GM18867 (cell line): ENCODE results near the gene LAMC3.
"Not testable (repeated sequence)": the region's sequence is repeated elsewhere in the genome, so short reads cannot be mapped to it uniquely, and the experiment has no call there.

Experiments used
- ATAC-seq: cut with Tn5 transposase; IDR thresholded peaks from one replicate; pipeline ENCODE4 v1.9.1; 2021; ENCODE audit warnings: mild to moderate bottlenecking, moderate library complexity; ENCODE audit not compliant: unreplicated experiment

LAMC3 gene

DNA sequence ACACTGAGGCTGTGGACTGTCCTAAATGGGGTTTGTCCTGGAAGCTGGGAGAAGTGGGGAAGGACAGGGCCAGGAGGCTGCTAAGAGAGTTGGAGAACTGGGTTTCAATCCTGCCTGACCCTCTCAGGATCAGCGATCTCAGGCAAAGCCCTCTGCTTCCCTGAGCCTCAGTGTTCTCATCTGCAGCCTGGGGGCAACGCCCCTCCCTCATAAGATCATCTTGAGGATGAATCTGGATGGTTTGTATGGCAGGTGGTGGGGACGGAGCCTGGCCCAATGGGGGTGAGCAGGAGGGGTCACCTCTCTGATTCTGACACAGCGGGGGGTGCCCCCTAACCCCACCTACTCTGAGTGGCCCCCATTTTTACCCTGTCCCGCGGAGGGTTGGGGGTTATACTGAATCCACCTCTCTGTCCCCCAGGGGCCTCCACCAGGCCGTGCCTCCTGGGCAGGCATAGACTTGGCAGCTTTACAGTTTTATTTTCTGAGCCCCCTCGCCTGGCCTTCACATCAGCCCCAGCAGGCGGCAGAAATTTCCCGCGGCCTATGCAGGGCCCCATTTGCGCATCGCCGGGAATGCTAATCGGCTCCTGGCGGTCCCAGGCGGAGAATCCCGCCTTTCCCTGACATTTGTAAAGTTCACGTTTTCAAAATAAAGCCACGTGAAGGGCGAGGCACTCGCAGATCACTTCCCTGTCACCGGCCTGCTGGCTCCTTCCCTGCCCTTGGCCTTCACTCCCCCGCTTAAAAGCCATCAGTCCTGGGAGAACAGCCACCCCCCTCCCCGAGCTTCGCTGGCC, 17.8 kb upstream of the LAMC3 start:
- ATAC-seq: no peak

GRCh38 chr9:130991778-130992681, 16.9 kb upstream of the LAMC3 start:
- no peak for ATAC-seq

GRCh38 chr9:130992682-130993032, 16.3 kb upstream of the LAMC3 start:
- no peak for ATAC-seq

DNA sequence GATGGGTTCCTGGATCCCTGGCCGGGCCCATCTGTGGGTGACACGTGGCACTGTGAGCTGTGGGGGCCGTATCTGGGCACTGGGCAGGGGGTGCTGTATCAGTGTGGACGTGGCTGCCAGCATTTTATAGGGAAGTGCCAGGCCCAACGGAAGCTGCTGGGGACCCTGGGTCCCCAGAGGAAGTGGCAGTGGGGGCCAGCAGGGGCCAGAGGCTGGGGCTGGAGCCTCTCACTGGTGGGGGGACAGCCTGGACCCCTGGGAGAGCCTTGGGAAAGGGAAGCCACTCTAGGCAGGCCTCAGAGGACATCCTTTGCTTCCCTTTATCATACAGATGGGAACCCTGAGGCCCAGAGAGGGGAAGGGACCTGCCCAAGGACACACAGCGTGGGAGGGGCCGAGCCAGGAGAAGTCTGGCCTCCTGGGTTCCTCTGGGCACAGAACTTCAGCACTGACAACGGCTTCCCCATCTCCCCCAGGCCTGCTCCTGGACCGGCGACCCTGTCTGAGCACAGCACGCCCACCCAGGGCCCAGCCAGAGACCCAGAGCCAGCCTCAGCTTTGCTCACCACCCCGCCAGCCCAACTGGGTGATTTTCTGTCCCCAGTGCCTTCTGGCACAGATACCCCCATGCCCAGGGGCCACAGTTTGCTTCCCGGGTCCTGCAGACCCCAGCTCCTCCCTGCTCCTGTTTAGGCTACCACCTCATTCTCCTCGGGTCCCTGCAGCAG, 15.5 kb upstream of the LAMC3 start:
- no peak for ATAC-seq

DNA sequence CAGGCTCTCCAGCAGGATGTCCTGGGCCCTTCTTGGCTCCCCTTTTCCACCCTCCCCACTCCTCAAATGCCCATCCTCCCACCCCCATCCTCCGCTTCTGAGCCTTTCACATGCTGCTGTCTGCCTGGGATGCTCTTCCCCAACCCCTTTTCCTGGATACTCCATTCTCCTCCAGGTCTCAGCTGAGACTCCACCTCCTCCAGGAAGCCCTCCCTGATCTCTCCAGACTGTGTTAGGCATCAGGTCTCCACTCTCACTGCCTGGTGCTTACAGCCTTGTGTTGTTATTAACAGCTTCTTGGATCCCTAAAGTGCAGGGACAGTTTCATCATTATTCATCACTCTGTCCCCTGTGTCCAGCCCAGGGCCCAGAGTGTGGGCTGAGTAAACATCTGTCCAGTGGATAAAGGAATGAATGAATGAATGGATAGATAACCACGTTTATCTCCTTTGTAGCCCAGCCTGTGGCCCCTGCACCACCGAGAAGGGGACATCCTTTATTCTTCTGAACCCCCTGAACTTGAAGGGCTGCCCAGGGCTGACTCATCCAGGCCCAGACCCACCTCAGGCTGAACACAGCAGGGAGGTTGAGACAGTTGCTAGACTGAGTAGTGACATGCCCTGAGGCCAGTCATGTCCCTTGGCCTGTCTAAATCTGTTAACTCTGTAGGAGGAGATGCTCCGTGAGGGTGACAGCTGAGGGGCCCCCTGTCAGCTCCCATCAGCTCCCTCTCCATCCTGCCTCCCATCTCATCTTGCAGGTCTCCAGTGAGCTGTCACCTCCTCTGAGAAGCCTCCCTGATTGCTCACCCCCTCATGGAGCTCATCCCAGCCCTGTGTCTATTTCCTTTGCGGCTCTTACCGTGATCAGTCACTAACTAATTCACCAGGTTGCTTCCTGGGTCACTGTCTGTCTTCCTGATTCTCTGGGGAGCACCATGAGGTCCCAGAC, 14.6 kb upstream of the LAMC3 start:
- no peak for ATAC-seq

GRCh38 chr9:130995086-130996011, 13.6 kb upstream of the LAMC3 start:
- no peak for ATAC-seq

GRCh38 chr9:130996205-130996604, 12.8 kb upstream of the LAMC3 start:
- no peak for ATAC-seq

GRCh38 chr9:130996676-130997394, 12.1 kb upstream of the LAMC3 start:
- ATAC-seq: no peak

DNA sequence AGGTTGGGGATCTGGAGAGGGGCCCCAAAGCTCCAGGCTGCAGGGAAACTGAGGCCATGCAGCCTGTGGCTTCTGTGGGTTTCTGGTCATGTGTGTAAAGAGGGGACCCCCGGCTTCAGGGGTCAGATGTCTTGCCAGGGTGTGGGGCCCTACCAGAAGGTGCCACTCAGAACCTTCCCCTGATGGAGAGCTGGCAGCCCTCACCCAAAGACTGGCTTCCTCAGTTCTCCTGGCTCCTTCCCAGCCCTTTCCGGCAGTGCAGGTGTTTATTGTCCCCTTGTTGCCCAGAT, 11.6 kb upstream of the LAMC3 start:
- ATAC-seq: no peak

DNA sequence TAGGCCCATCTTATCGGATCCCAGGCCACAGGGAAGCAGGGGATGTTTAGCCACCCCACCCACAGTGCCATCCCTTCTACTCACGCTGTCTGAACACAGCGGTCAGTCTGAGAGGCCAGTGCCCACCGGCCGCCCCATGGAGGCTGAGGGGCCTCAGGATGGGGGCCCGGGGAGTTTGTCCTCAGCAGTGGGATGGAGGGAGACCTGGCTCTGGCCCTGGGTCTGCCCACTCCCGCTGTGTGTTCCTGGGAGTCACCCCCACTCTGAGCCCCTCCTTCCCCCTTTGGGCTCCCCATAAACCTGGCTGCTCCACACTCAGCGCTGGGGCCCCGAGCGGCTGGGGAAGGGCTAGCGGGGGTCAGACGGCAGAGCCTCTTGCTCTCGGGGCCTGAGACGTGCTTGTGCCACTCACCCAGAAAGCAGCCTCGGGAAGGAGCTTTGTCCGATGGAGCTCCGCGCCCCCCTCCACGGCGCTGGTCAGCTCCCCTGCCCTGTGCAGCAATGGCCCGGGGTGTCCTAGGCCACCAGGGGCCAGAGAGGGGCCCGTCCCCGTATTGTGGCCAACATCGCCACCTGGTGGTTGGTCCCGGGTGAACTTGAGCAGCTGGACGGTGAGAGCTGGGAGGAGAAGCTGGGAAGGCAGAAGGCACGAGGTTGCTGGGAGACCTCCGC, 10.9 kb upstream of the LAMC3 start:
- no peak for ATAC-seq

GRCh38 chr9:130998597-130999244, 10.3 kb upstream of the LAMC3 start:
- no peak for ATAC-seq

DNA sequence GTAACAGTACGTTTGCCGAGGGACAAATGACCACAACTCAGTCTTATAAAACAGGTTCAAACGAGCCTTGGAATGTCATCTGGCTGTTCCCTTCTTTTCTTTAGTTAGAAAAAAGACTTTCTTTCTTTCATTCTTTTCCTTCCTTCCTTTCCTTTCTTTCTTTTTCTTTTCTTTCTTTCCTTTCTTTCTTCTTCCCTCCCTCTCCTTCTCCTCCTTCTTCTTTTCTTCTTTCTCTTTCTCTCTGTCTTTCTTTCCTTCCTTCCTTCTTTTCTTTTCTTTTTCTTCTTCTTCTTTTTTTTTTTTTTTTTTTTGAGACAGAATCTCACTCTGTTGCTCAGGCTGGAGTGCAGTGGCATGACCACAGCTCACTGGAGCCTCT, 9.7 kb upstream of the LAMC3 start:
- ATAC-seq: no peak

DNA sequence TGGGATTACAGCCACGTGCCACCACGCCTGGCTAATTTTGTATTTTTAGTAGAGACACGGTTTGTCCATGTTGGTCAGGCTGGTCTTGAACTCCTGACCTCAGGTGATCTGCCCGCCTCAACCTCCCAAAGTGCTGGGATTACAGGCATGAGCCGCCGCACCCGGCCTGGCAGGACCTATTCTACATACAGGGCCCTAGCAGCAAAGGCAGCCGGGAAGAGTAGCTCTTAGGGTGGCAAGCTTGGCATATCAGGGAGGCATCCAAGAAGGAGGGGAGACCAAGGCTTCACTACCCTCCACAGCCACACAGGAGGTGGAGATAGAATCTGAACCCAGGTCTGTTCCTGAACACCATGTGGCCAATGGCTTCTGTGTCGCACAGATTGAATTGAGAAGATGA, 8.4 kb upstream of the LAMC3 start:
- not testable (repeated sequence) for ATAC-seq

GRCh38 chr9:131001021-131001420, 8.0 kb upstream of the LAMC3 start:
- no peak for ATAC-seq

GRCh38 chr9:131001990-131002389, 7.0 kb upstream of the LAMC3 start:
- ATAC-seq: no peak

DNA sequence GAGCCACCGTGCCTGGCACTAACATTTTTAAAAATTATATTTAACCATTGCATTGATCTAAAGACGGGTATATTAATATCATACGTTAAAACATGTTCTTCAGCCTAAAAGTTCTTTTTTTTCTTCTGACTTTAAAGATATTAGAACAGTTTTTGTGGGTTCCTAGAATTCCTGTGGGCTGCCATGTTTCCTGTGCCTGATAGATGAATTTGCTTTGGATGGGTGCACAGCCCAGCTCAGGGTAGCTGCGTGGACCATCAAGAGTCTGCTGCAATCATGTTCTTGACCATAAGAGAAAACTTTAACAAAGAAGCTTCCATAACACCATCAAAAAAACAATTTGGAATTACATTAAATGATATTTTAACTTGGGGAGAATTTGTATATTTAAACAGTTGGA, 2.4 kb upstream of the LAMC3 start:
- no peak for ATAC-seq

DNA sequence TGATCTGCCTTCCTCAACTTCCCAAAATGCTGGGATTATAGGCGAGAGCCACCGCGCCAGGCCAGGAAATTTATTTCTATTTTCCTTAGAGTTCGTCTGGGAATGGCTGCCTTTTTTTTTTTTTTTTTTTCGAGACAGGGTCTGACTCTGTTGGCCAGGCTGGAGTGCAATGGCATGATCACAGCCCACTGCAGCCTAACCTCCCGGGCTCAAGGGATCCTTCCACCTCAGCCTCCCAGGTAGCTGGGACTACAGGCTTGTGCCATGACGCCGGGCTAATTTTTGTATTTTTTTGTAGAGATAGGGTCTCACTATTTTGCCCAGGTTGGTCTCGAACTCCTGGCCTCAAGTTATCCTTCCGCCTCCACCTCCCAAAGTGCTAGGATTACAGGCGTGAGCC, 888 bp upstream of the LAMC3 start:
- no peak for ATAC-seq

GRCh38 chr9:131008563-131008908, 438 bp upstream of the LAMC3 start:
- no peak for ATAC-seq
